ENCODE measurements around the gene CLDN7.

Gene CLDN7

DNA sequence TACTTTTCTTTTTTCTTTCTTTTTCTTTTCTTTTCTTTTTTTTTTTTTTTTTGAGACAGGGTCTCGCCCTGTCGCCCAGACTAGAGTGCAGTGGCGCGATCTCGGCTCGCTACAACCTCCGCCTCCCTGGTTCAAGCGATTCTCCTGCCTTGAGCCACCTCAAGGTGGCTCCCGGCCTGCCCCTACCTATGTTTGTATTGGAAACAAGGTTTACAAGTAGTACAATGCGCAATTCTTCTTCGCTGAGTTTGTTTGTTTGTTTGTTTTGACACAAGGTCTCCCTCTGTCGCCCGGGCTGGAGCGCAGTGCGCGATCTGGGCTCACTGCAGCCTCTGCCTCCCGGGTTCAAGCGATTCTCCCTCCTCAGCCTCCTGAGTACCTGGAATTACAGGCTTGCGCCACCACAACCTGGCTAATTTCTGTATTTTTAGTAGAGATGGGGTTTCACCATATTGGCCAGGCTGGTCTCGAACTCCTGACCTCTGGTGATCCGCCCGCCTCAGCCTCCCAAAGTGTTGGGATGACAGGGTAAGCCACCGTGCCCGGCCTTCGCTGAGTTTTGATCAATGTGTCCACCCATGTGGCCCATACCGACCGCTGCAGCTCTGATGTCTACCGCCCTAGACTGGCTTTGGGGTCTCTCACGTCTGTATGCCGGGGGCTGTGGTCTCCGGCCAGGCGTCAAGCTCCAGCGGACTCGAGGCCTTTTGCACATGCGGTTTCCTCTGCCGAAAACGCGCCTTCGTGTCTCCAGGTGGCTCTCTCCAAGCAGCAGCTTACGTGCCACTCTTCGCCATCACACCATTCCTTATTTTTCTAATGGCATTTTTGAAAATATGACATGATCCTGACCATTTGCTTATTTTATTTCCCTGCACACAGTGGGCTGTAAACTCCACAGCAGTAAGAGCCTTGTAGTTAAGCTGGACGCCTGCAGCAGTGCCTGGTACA is 33.2 kb upstream of the CLDN7 start:
- 0 out of 2 replicates have a peak, but pooled peaks cover 2% of the 10 kb centered on the region for H3K36me3 ChIP-seq (ENCODE audit: control insufficient read depth, insufficient read depth, low read length)
- H3K27ac ChIP-seq (ENCODE audit: low read depth, low read length): no peak overlapping the region
- no peaks in the 10 kb centered on the region for H3K9me3 ChIP-seq (ENCODE audit: control insufficient read depth, insufficient read depth, low read depth, low read length)
- peak overlapping the region; percentile 83 for H3K4me3 ChIP-seq (ENCODE audit: low read depth, low read length)
- peak overlapping the region; percentile 51 for H3K9ac ChIP-seq (ENCODE audit: low read length)
- peaks cover 18% of the 10 kb centered on the region for H3K4me1 ChIP-seq (ENCODE audit: control insufficient read depth, insufficient read depth, low read length)
- peaks cover 29% of the 10 kb centered on the region for H3K27me3 ChIP-seq (ENCODE audit: control insufficient read depth, insufficient read depth, low read length)

DNA sequence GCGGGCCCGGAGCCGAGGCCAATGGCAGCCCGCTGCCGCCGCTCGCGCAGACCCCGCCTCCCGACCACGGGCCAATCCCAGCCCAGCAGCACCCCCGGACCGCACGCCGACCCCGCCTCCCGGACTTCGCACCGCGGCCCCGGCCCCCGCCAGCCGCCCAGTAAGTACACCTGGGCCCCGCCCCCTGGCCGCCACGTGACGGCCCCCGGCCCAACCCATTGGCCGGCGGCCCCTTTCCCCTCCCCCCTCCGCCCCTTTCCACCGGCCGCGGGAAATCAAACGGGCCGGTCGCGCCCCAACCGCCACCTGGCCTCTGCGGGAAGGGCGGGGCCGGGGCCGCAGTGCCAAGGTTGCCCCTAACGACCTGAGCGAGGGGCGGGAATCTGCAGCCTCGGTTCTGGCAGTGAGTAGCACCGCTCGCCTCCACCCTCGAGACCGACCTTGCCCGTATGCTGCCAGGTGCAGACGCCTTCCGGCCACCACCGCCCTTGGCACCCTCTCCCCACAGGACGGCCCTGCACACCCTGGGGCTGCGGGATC is 32.4 kb upstream of the CLDN7 start, which contains the start of gene YBX2:
TSS of gene YBX2 (minus strand) at position 26 of the 540 bp plus-strand sequence. CDS start 139 bp downstream, outside the sequence.
- no peak within 1 kb of the TSS; the same call in 1 of the 2 replicates for H3K27ac ChIP-seq (ENCODE audit: low read depth, low read length)
- peaks cover 26% of the 10 kb centered on the region for H3K27me3 ChIP-seq (ENCODE audit: control insufficient read depth, insufficient read depth, low read length)
- H3K9ac ChIP-seq (ENCODE audit: low read length): peak within 1 kb of the TSS; percentile 51
- peak within 1 kb of the TSS; percentile 83 for H3K4me3 ChIP-seq (ENCODE audit: low read depth, low read length)
- H3K4me1 ChIP-seq (ENCODE audit: control insufficient read depth, insufficient read depth, low read length): peaks cover 18% of the 10 kb centered on the region
- H3K36me3 ChIP-seq (ENCODE audit: control insufficient read depth, insufficient read depth, low read length): 0 out of 2 replicates have a peak, but pooled peaks cover 2% of the 10 kb centered on the region
- no peaks in the 10 kb centered on the region for H3K9me3 ChIP-seq (ENCODE audit: control insufficient read depth, insufficient read depth, low read depth, low read length)

DNA sequence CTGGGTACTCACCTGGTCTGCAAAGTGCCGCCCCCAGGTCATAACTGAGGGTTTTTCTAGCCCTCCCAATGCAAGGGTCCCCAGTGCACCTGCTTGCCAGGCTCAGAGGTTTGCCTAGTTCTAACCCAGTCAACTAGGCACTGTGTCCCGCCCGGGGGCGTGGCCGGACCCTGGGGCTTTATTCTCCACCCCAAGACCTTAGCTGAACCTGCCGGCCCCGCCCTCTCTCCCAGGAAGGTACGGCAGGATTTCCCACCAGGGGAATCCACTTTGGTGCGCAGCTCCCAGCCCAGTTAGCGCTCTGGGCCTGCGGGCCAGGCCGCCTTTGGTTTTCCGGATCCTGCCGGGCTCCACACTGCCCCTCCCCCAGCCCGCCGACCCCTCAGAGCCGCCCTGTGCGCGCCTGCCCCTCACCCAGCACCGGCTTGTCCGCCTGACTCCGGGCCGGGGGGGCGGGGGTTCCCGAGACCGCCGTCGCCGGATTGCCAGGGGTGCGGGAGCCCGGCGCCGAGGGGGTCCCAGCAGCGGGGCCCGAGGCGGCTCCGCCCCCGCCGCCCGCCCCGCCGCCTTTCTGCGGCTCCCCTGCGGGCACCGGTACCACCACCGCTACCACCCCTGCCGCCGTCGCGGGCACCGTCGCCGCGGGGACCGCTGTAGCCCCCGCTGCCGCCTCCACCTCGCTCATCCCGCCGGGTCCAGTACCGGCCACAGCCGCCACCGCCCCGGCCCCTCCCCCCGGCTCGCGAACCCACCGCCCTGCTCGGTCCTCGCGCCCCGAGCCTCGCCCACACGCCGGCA is 31.7 kb upstream of the CLDN7 start:
- Histone ChIP-seq H3K4me1 (ENCODE audit: control insufficient read depth, insufficient read depth, low read length) (peaks cover 18% of the 10 kb centered on the region), H3K4me3 (ENCODE audit: low read depth, low read length) (peak overlapping the region; percentile 46)

DNA sequence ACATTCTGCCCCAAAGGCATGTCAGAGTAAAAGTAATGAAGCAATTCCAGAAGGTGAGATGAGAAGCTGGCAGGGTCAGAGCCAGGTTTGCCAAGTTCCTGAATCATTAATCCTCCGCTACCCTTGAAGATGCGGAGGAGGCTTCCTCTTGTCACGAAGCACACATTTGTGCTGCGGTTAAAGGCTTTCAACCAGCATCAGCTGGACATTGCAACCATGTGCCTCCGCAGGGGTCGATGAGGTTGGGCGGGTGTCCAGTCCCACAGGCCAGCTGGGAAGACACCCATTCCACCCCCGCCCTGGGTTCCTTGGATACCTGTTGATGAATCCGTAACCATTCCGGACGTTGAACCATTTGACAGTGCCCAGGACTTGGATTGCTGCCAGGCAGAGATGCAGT is 30.9 kb upstream of the CLDN7 start:
- Histone ChIP-seq H3K36me3 (ENCODE audit: control insufficient read depth, insufficient read depth, low read length) (0 out of 2 replicates have a peak, but pooled peaks cover 2% of the 10 kb centered on the region), H3K9me3 (ENCODE audit: control insufficient read depth, insufficient read depth, low read depth, low read length) (no peaks in the 10 kb centered on the region), H3K27ac (ENCODE audit: low read depth, low read length) (no peak overlapping the region), H3K4me1 (ENCODE audit: control insufficient read depth, insufficient read depth, low read length) (peaks cover 18% of the 10 kb centered on the region), H3K9ac (ENCODE audit: low read length) (no peak overlapping the region), H3K4me3 (ENCODE audit: low read depth, low read length) (peak overlapping the region; percentile 46; the same call in 1 of the 2 replicates), H3K27me3 (ENCODE audit: control insufficient read depth, insufficient read depth, low read length) (peaks cover 23% of the 10 kb centered on the region)

More for the DNA sequence above, 31.7 kb upstream of the CLDN7 start:
- no peak overlapping the region; the same call in 1 of the 2 replicates for H3K27ac ChIP-seq (ENCODE audit: low read depth, low read length)
- H3K36me3 ChIP-seq (ENCODE audit: control insufficient read depth, insufficient read depth, low read length): 0 out of 2 replicates have a peak, but pooled peaks cover 2% of the 10 kb centered on the region
- peaks cover 25% of the 10 kb centered on the region for H3K27me3 ChIP-seq (ENCODE audit: control insufficient read depth, insufficient read depth, low read length)
- H3K9ac ChIP-seq (ENCODE audit: low read length): no peak overlapping the region
- no peaks in the 10 kb centered on the region for H3K9me3 ChIP-seq (ENCODE audit: control insufficient read depth, insufficient read depth, low read depth, low read length)

DNA sequence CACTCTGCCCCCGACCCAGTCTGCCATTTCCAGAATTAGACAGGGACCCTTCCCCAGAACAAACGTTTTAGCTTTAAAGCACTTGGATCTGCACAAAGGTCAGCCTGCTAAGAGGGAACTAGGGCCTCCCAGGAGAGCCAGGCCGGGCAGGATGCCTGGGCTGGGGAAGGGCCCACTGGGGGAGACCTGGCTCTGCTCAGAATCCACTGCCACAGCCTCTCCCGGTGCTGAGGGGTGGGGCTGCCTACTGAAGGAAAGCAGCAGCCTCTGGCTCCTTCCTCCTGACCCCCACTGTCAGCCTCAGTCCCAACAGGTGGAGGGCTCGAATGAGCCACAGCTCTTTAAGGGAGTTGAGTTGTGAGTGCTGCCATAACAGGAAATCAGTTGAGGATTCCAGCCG is 30.5 kb upstream of the CLDN7 start:
- H3K9ac ChIP-seq (ENCODE audit: low read length): no peak overlapping the region
- H3K9me3 ChIP-seq (ENCODE audit: control insufficient read depth, insufficient read depth, low read depth, low read length): no peaks in the 10 kb centered on the region
- peaks cover 5% of the 10 kb centered on the region; the same call in 1 of the 2 replicates for H3K36me3 ChIP-seq (ENCODE audit: control insufficient read depth, insufficient read depth, low read length)
- H3K27me3 ChIP-seq (ENCODE audit: control insufficient read depth, insufficient read depth, low read length): peaks cover 22% of the 10 kb centered on the region
- peaks cover 18% of the 10 kb centered on the region for H3K4me1 ChIP-seq (ENCODE audit: control insufficient read depth, insufficient read depth, low read length)
- H3K4me3 ChIP-seq (ENCODE audit: low read depth, low read length): no peak overlapping the region
- H3K27ac ChIP-seq (ENCODE audit: low read depth, low read length): no peak overlapping the region

DNA sequence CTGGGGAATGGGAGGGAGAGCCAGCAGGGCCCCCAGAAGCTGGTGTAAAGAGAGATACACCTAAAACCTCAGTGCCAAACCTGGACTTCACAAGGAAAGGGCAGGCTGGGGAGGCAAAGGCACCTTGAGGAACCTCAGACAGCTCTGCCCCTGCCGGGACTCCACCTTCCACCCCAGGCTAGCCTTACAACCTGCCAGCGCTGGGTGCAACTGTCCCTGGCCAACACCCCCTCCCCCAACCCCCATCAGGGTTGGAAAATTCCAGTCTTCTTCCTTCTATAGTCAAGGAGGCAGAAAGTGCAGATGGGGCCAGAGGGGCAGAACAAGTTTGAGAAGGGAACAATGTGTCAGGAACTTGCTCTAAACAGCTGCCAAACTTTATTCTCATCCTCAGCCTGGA is 29.9 kb upstream of the CLDN7 start:
- H3K27me3 ChIP-seq (ENCODE audit: control insufficient read depth, insufficient read depth, low read length): peaks cover 22% of the 10 kb centered on the region
- no peak overlapping the region for H3K9ac ChIP-seq (ENCODE audit: low read length)
- H3K4me1 ChIP-seq (ENCODE audit: control insufficient read depth, insufficient read depth, low read length): peaks cover 18% of the 10 kb centered on the region
- peaks cover 10% of the 10 kb centered on the region; the same call in 1 of the 2 replicates for H3K36me3 ChIP-seq (ENCODE audit: control insufficient read depth, insufficient read depth, low read length)
- H3K9me3 ChIP-seq (ENCODE audit: control insufficient read depth, insufficient read depth, low read depth, low read length): no peaks in the 10 kb centered on the region
- H3K27ac ChIP-seq (ENCODE audit: low read depth, low read length): no peak overlapping the region
- no peak overlapping the region for H3K4me3 ChIP-seq (ENCODE audit: low read depth, low read length)

DNA sequence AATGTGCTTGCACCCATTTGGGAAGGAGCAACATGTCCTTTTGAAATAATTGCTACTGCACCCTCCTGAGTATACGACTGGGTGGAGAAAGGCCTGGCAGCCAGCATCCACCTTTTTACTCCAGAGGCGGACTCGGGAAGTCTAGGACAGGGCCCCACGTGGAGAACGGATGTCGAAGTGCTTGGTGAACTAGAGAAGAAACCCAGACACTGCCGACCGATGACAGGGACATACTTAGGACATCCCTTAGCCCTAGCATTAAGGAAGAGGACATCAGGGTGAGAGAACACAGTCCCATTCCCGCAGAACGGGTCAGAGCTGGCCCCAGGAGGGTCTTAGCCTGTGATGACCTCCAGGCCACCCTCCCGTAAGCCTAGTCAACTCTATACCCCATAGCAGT is 28.4 kb upstream of the CLDN7 start:
- H3K27ac ChIP-seq (ENCODE audit: low read depth, low read length): no peak overlapping the region
- peaks cover 18% of the 10 kb centered on the region for H3K4me1 ChIP-seq (ENCODE audit: control insufficient read depth, insufficient read depth, low read length)
- peaks cover 20% of the 10 kb centered on the region; the same call in 1 of the 2 replicates for H3K36me3 ChIP-seq (ENCODE audit: control insufficient read depth, insufficient read depth, low read length)
- H3K4me3 ChIP-seq (ENCODE audit: low read depth, low read length): no peak overlapping the region
- peaks cover 12% of the 10 kb centered on the region for H3K27me3 ChIP-seq (ENCODE audit: control insufficient read depth, insufficient read depth, low read length)
- no peaks in the 10 kb centered on the region for H3K9me3 ChIP-seq (ENCODE audit: control insufficient read depth, insufficient read depth, low read depth, low read length)
- H3K9ac ChIP-seq (ENCODE audit: low read length): no peak overlapping the region

DNA sequence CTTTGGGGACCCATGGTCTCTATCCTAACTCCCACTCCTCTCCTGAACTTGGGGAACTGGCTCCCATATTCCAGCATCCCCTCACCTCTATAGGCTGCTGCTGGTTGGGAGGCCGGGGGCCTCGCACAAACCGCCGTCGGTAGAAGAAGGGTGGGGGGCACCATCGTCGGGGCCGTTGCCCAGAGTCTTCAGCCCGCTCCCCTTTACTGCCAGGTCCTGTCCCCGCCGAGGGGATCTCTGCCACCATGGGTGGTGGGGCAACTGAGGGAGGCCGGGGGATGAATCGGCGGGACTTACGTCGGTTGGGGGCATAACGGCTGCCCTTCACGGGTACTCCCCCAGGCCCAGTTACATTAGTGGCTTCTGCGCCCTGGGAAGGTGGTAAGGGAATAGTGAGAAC is 27.9 kb upstream of the CLDN7 start:
- Histone ChIP-seq H3K27ac (ENCODE audit: low read depth, low read length) (no peak overlapping the region), H3K36me3 (ENCODE audit: control insufficient read depth, insufficient read depth, low read length) (peaks cover 23% of the 10 kb centered on the region), H3K4me1 (ENCODE audit: control insufficient read depth, insufficient read depth, low read length) (peaks cover 18% of the 10 kb centered on the region), H3K9me3 (ENCODE audit: control insufficient read depth, insufficient read depth, low read depth, low read length) (no peaks in the 10 kb centered on the region), H3K9ac (ENCODE audit: low read length) (no peak overlapping the region), H3K27me3 (ENCODE audit: control insufficient read depth, insufficient read depth, low read length) (peaks cover 7% of the 10 kb centered on the region; the same call in 1 of the 2 replicates), H3K4me3 (ENCODE audit: low read depth, low read length) (no peak overlapping the region)

DNA sequence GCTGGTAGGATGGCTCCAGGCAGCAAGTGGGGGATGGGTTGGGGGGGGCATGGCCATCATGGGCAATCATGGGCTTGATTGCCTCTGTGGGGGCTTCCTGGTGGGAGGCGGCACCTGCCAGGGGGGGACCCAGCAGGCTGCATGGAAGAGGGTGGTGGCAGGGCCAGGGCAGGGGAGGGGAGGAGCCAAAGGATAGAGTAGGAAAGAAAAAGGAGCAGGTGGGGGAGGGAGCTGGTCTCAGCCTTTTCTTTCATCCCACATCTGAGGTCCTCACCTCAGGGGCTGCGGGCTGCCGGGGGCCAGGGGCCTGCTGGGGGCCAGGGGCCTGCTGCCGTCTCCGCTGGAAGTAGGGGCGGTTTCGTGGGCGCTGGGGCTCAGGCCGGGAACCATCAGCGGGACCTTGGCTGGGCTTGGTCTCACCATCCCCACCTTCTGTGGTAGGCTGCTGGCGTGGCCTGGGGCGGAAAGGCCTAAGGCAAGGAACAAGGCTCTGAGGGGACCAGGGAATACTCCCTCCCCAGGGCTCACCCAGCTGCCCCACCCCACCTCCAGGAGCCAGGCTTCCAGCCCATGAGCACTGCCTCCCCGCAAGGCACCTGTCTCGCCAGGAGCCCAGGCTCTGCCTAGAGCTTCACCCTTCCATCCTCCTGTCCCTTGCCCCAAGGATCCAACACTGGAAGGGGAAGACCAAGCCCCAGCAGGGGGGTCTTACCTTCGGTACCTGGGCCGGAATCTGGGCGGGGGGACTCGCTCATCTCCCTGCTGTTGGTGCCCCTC is 27.2 kb upstream of the CLDN7 start:
- Histone ChIP-seq H3K4me3 (ENCODE audit: low read depth, low read length) (no peak overlapping the region), H3K4me1 (ENCODE audit: control insufficient read depth, insufficient read depth, low read length) (peaks cover 15% of the 10 kb centered on the region), H3K36me3 (ENCODE audit: control insufficient read depth, insufficient read depth, low read length) (peaks cover 30% of the 10 kb centered on the region), H3K9me3 (ENCODE audit: control insufficient read depth, insufficient read depth, low read depth, low read length) (no peaks in the 10 kb centered on the region), H3K27ac (ENCODE audit: low read depth, low read length) (no peak overlapping the region), H3K9ac (ENCODE audit: low read length) (no peak overlapping the region), H3K27me3 (ENCODE audit: control insufficient read depth, insufficient read depth, low read length) (peaks cover 3% of the 10 kb centered on the region; the same call in 1 of the 2 replicates)

DNA sequence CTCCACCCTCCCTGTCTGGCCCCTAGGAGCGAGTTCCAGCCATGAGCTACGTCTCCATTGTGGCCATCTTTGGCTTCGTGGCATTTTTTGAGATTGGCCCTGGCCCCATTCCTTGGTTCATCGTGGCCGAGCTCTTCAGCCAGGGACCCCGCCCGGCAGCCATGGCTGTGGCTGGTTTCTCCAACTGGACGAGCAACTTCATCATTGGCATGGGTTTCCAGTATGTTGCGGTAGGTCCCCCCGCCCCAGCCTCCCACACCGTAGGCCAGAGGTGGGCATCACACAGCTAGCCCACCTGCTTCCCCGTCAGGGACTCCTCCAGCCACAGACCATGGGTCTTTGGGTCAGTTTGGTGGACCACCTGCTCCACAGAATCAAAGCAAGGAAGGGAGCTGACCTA is 23.4 kb upstream of the CLDN7 start:
- Histone ChIP-seq H3K4me1 (ENCODE audit: control insufficient read depth, insufficient read depth, low read length) (0 out of 2 replicates have a peak, but pooled peaks cover 3% of the 10 kb centered on the region), H3K9ac (ENCODE audit: low read length) (no peak overlapping the region), H3K36me3 (ENCODE audit: control insufficient read depth, insufficient read depth, low read length) (peaks cover 36% of the 10 kb centered on the region), H3K27me3 (ENCODE audit: control insufficient read depth, insufficient read depth, low read length) (peaks cover 9% of the 10 kb centered on the region), H3K9me3 (ENCODE audit: control insufficient read depth, insufficient read depth, low read depth, low read length) (no peaks in the 10 kb centered on the region), H3K27ac (ENCODE audit: low read depth, low read length) (no peak overlapping the region), H3K4me3 (ENCODE audit: low read depth, low read length) (no peak overlapping the region)
